GM18499 (cell line): Measurements from ENCODE around the gene CMC1.
"Not testable (repeated sequence)": the region's sequence is repeated elsewhere in the genome, so short reads cannot be mapped to it uniquely, and the experiment has no call there.

Experiments used
- ATAC-seq: cut with Tn5 transposase; IDR thresholded peaks from one replicate; pipeline ENCODE4 v1.9.1; 2021; ENCODE audit warnings: moderate number of reproducible peaks; ENCODE audit not compliant: insufficient read depth, unreplicated experiment

CMC1 gene

GRCh38 chr3:28243424-28244106 is 2.1 kb downstream of the CMC1 start:
- ATAC-seq, result no peak

DNA sequence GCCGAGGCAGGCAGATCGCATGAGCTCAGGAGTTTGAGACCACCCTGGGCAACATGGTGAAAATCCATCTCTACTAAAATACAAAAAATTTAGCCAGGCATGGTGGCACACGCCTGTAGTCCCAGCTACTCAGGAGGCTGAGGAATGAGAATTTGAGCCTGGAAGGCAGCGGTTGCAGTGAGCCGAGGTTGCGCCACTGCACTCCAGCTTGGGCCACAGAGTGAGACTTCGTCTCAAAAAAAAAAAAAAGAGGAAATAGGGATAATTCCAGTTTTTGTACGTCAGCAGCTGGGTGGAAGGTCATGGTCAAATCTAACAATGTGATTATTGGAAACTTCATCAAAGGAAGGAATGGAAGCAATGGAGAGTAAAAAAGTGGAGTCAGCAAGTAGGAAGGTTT is 3.1 kb downstream of the CMC1 start:
- no peak for ATAC-seq

GRCh38 chr3:28247286-28247685 is 5.9 kb downstream of the CMC1 start:
- ATAC-seq, result no peak

DNA sequence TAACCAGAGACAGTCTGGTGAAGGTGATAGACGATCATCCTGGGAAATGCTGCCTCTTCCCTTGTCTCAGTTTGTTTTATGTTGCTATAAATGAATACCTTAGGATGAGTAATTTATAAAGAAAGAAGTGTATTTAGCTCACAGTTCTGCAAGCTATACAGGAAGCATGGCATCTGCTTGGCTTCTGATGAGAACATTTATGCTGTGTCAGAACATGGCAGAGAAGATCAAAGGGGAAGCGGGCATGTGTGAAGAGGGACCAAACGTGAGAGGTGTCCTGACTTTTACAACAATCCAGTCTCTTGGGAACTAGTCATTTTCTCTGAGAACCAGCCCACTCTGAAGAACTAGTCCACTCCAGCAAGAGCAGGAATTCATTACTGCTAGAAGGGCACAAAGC is 9.6 kb downstream of the CMC1 start:
- no peak for ATAC-seq

GRCh38 chr3:28252001-28252431 is 10.6 kb downstream of the CMC1 start:
- ATAC-seq, result no peak

DNA sequence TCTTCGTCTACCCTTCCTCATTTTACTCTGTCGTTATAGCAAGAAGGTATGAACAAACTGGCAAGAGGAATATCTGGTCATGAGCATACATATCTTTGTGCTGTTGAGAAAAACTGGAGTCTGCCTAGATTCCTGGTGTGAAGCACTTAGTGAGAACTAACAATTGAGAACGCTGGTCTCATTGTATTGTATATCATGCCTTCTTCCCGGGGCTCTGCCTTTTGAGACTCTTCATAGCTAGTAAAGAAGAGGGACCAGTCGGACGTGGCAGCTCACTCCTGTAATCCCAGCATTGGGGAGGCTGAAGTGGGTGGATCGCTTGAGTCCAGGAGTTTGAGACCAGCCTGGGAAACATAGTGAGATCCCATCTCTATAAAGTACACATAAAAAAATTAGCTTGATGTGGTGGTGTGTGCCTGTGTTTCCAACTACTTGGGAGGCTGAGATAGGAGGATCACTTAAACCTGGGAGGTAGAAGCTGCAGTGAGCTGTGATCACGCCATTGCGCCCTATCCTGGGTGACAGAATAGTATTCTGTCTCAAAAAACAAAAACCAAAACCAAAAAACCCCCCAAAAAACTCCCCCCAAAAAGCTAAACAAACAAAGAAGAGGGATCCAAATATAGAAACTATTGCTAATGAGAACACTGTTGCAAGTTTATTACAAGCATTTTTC is 11.8 kb downstream of the CMC1 start:
- ATAC-seq, result no peak

- ATAC-seq, result no peak
Measured at GRCh38 chr3:28262001-28262400, 20.6 kb downstream of the CMC1 start.

DNA sequence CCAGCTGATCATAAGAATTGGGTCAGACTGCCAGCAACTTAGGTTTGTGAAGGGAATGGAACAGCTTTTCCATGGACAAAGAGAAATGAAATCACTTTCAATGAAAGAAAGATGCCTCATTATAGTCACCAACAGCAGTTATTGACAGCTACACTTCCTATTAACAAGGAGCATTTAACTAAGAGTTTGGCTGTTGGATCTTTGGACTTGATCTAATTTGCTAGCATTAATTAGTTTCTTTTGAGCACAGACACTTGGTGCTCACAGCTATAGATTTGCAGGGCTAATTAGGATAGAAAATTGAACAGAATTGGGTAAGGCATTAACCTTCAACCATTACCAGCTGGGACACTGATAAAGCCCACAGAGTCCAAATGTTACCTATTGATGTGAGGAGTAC is 24.2 kb downstream of the CMC1 start:
- ATAC-seq, result no peak

- no peak for ATAC-seq
Measured at GRCh38 chr3:28267984-28268849, 26.8 kb downstream of the CMC1 start.

GRCh38 chr3:28268989-28269388 is 27.6 kb downstream of the CMC1 start:
- ATAC-seq, result no peak

DNA sequence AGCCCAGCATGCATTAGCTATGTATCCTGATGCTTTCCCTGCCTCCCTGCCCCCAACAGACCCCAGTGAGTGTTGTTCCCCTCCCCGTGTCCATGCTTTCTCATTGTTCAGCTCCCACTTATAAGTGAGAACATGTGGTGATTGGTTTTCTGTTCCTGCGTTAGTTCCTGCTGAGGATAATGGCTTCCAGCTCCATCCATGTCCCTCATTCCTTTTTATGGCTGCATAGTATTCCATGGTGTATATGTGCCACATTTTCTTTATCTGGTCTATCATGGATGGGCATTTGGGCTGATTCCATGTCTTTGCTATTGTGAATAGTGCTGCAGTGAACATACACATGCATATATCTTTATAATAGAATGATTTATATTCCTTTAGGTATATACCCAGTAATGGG is 28.5 kb downstream of the CMC1 start:
- not testable (repeated sequence) for ATAC-seq

DNA sequence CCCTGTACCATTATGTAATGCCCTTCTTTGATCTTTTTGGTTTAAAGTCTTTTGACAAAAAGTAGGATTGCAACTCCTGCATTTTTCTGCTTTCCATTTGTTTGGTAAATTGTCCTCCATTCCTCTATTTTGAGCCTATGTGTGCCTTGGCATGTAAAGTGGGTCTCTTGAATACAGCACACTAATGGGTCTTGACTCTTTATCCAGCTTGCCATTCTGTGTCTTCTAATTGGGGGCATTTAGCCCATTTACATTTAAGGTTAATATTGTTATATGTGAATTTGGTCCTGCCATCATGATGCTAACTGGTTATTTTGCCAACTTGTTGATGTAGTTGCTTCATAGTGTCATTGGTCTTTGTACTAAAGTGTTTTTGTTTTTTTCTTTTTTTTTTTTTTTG is 32.4 kb downstream of the CMC1 start:
- no peak for ATAC-seq

DNA sequence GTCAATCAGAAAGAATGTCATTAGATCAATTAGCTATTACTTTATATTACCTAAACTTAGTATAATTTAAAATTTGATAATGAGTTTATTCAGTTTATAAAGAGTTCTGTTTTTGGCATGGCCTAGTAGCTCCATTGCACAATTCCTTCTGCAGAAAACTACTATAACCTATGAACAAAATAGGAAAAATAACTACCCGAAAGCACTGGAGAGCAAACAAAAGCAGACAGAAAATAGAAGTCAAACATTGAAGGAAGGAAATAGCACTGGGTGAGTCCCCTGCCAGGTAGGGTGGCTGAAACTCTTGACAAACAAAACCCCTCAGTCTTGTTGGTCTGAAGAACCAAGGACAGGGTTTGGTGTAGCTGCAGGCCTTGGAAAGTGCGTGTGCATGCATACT is 37.5 kb downstream of the CMC1 start:
- ATAC-seq, result no peak

GRCh38 chr3:28279770-28280169 is 38.4 kb downstream of the CMC1 start:
- ATAC-seq, result no peak

- no peak for ATAC-seq
Measured at GRCh38 chr3:28280781-28281180, 39.4 kb downstream of the CMC1 start.

DNA sequence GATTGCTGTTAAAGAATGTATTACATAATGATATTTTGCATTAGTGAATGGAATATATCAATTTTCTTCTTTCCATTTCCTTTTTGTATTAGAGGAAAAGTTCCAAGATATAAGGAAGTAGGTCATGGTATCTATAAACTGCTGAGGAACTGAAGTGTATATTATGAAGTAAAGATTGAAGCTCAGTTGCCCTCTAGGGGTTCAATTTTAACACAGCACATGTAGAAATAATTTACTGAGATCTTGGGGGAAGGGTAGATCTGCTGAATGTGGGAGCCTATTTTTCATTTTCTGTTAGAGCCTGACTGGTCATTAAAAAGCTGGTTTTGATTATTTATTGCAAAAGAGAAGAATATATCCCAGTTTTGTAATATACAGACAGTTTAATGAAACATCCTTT is 45.2 kb downstream of the CMC1 start:
- ATAC-seq, result peak; percentile 85

GRCh38 chr3:28287046-28287445 is 45.6 kb downstream of the CMC1 start:
- no peak for ATAC-seq

GRCh38 chr3:28290863-28291300 is 49.5 kb downstream of the CMC1 start:
- ATAC-seq, result no peak

DNA sequence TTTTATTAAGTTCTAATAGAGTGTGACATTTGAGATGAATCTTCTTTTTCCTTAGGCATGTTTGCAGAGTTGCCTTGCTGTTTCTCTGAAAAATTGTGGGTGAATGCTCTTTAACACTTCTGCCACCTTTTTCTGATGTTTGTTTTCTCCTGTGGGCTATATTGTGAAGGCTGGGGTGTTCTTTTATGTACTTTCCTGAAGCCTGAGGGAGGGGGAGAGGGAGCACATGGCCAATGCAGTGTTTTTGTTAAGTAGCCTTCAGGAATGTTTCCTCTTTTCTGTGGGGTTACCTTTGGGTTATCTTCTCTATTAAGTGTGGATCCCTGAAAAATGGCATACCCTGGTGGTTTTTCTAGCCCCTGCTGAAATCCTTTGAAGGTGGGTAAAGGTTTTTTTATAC is 50.2 kb downstream of the CMC1 start:
- no peak for ATAC-seq

GRCh38 chr3:28292622-28293021 is 51.2 kb downstream of the CMC1 start:
- ATAC-seq, result no peak
